Mesenchymal stem cell (in vitro differentiated cells and primary cell): ENCODE results near the gene SF3A1.

Source experiments
- DNase-seq: peaks from one replicate; pipeline ENCODE4 v3.0.0-alpha.2; 2013
- H2AFZ ChIP-seq: one replicate; pipeline ENCODE4 v1.6.1; 2013; ENCODE audit warnings: low read depth, mild to moderate bottlenecking, control low read depth, inconsistent platforms, low read length, moderate library complexity
- H2AK5ac ChIP-seq: 2 replicates; pipeline ENCODE4 v1.6.1; 2013; ENCODE audit warnings: low read length, moderate library complexity, mild to moderate bottlenecking, inconsistent platforms; ENCODE audit not compliant: severe bottlenecking
- H2BK120ac ChIP-seq: one replicate; pipeline ENCODE4 v1.6.1; 2013; ENCODE audit warnings: low read depth, mild to moderate bottlenecking, inconsistent platforms, low read length, moderate library complexity
- H2BK12ac ChIP-seq, 2 experiments: one replicate each; pipeline ENCODE4 v1.6.1; 2013; ENCODE audit warnings: inconsistent platforms in 2 of 2, low read length in 2 of 2, mild to moderate bottlenecking in 2 of 2, moderate library complexity in 2 of 2, control low read depth in 1 of 2
- H2BK15ac ChIP-seq: one replicate; pipeline ENCODE4 v1.6.1; 2013; ENCODE audit warnings: mild to moderate bottlenecking, low read depth, inconsistent platforms; ENCODE audit not compliant: poor library complexity, severe bottlenecking
- H2BK5ac ChIP-seq: 2 replicates; pipeline ENCODE4 v1.6.1; 2013; ENCODE audit warnings: low read depth, mild to moderate bottlenecking, low read length, control low read depth, inconsistent platforms; ENCODE audit not compliant: poor library complexity, severe bottlenecking
- H3K14ac ChIP-seq, 2 experiments: one replicate each; pipeline ENCODE4 v1.6.1; 2013; ENCODE audit warnings: inconsistent platforms in 2 of 2, low read length in 2 of 2, control low read depth in 1 of 2, mild to moderate bottlenecking in 1 of 2, moderate library complexity in 1 of 2
- H3K18ac ChIP-seq, 2 experiments: one replicate each; pipeline ENCODE4 v1.6.1; 2013; ENCODE audit warnings: inconsistent platforms in 2 of 2, low read length in 2 of 2, control low read depth in 1 of 2, low read depth in 1 of 2, mild to moderate bottlenecking in 1 of 2
- H3K23ac ChIP-seq, 2 experiments: one replicate each; pipeline ENCODE4 v1.6.1; 2013; ENCODE audit warnings: inconsistent platforms in 2 of 2, low read length in 2 of 2, mild to moderate bottlenecking in 2 of 2, moderate library complexity in 2 of 2, control low read depth in 1 of 2
- H3K27ac ChIP-seq: 2 replicates; pipeline ENCODE4 v1.5.1; 2013; ENCODE audit warnings: mild to moderate bottlenecking, moderate library complexity, low read length, control low read depth, inconsistent platforms; ENCODE audit not compliant: poor library complexity, severe bottlenecking
- H3K27me3 ChIP-seq, 2 experiments: 2 replicates each; pipeline versions ENCODE4 v1.6.1 to v1.7.0; 2013; ENCODE audit warnings: low read length in 2 of 2, mild to moderate bottlenecking in 2 of 2, moderate library complexity in 2 of 2, control low read depth in 1 of 2, inconsistent platforms in 1 of 2; ENCODE audit not compliant: control insufficient read depth in 1 of 2, insufficient read depth in 1 of 2
- H3K36me3 ChIP-seq, 2 experiments: 2 replicates each; pipeline versions ENCODE4 v1.6.1 to v1.7.0; 2013; ENCODE audit warnings: low read length in 2 of 2, control low read depth in 1 of 2, inconsistent platforms in 1 of 2, low read depth in 1 of 2, mild to moderate bottlenecking in 1 of 2; ENCODE audit not compliant: insufficient read depth in 2 of 2, control insufficient read depth in 1 of 2
- H3K4ac ChIP-seq, 2 experiments: one replicate each; pipeline ENCODE4 v1.6.1; 2013; ENCODE audit warnings: inconsistent platforms in 2 of 2, low read length in 2 of 2, mild to moderate bottlenecking in 2 of 2, moderate library complexity in 2 of 2, control low read depth in 1 of 2, low read depth in 1 of 2
- H3K4me1 ChIP-seq: 2 replicates; pipeline ENCODE4 v1.6.1; 2013; ENCODE audit warnings: low read depth, low read length, control low read depth; ENCODE audit not compliant: control insufficient read depth, insufficient read depth
- H3K4me2 ChIP-seq: 2 replicates; pipeline ENCODE4 v1.6.1; 2013; ENCODE audit warnings: low read length, mild to moderate bottlenecking, inconsistent platforms; ENCODE audit not compliant: poor library complexity, severe bottlenecking
- H3K4me3 ChIP-seq, 2 experiments: 2 replicates each; pipeline versions ENCODE4 v1.5.1 to v1.7.0; 2013; ENCODE audit warnings: low read length in 2 of 2, mild to moderate bottlenecking in 2 of 2, control low read depth in 1 of 2, low read depth in 1 of 2; ENCODE audit not compliant: insufficient read depth in 1 of 2
- H3K79me1 ChIP-seq: replicated peaks from 2 replicates; pipeline ENCODE4 v1.6.1; 2013; ENCODE audit warnings: mild to moderate bottlenecking, control low read depth, low read length, inconsistent platforms; ENCODE audit not compliant: poor library complexity, severe bottlenecking
- H3K9ac ChIP-seq: 2 replicates; pipeline ENCODE4 v1.7.0; 2013; ENCODE audit warnings: mild to moderate bottlenecking, low read length, moderate library complexity
- H3K9me3 ChIP-seq: 2 replicates; pipeline ENCODE4 v1.7.0; 2013; ENCODE audit warnings: mild to moderate bottlenecking, low read length; ENCODE audit not compliant: control insufficient read depth
- H4K8ac ChIP-seq: one replicate; pipeline ENCODE4 v1.6.1; 2013; ENCODE audit warnings: inconsistent platforms, mild to moderate bottlenecking, low read length, moderate library complexity
- H4K91ac ChIP-seq: one replicate; pipeline ENCODE4 v1.6.1; 2013; ENCODE audit warnings: mild to moderate bottlenecking, low read length, inconsistent platforms
- WGBS: methylation state at CpG from one replicate; pipeline ENCODE4 v1.1.7; 2013; ENCODE audit warnings: mixed read lengths; 5-methylcytosine and 5-hydroxymethylcytosine counted together

Gene SF3A1

DNA sequence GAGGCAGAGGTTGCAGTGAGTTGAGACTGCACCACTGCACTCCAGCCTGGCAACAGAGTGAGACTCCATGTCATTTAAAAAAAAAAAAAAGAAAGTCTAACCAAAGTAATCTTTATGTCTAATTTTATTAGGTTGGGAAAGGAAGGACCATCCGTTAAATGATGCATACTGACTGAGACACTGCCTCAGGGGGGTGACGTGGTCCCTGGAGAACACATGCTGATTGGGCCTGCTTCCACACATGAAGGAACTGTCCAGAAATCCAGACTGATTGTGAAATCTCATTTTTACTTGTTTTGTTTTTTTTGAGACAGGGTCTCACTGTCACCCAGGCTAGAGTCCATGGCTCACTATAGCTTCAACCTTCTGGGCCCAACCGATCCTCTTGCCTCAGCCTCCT is 5.5 kb downstream of the SF3A1 start:
- Histone ChIP-seq H3K27me3 (no peaks in the 10 kb centered on the region), H3K79me1 (peaks cover 28% of the 10 kb centered on the region), H3K14ac (no peak overlapping the region), H2AK5ac (no peak overlapping the region), H2BK15ac (no peak overlapping the region), H3K4me1 (peaks cover 7% of the 10 kb centered on the region), H2BK120ac (no peak overlapping the region), H2BK12ac (no peak overlapping the region), H3K36me3 (peaks cover 45 to 59% of the 10 kb centered on the region in 2 experiments), H2BK5ac (no peak overlapping the region), H4K8ac (no peak overlapping the region), H3K9me3 (no peaks in the 10 kb centered on the region), H3K4me2 (no peak overlapping the region), H3K27ac (no peak overlapping the region), H3K9ac (peak overlapping the region; percentile 6), H4K91ac (no peak overlapping the region), H3K4ac (no peak overlapping the region), H3K4me3 (no peak overlapping the region), H3K18ac (no peak overlapping the region), H3K23ac (no peak overlapping the region), H2AFZ (no peak overlapping the region)
- WGBS = 94% methylated on average over 3 of the region's 3 CpGs
- DNase-seq = no peak

DNA sequence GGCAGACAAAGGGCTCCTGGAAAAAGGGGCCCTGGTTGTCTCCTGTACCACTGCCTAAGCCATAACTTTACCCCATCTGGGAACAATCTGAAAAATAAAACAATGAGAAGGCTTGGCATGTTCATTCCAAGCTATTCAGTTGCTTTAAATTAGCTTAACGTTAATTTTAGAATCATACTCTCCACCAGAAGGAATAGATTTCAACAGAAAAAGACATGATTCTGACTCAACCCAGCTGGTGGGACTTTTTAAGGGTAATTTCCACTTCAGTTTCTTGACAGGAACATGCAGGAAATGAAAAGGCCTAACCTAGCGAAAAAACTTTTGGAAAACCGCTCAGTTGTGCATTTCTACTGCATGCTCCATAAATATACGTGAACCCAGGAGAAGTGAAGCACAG is 7.9 kb downstream of the SF3A1 start:
- no peak overlapping the region for H3K4me3 ChIP-seq
- peaks cover 41% of the 10 kb centered on the region for H3K79me1 ChIP-seq
- no peak overlapping the region for H4K91ac ChIP-seq
- H3K4ac ChIP-seq = no peak overlapping the region
- H2AFZ ChIP-seq = no peak overlapping the region
- no peak overlapping the region for H2BK120ac ChIP-seq
- no peak overlapping the region for H3K27ac ChIP-seq
- H3K4me1 ChIP-seq = peaks cover 2% of the 10 kb centered on the region
- H4K8ac ChIP-seq = no peak overlapping the region
- no peak overlapping the region for H2BK5ac ChIP-seq
- H3K14ac ChIP-seq = no peak overlapping the region
- H3K27me3 ChIP-seq = no peaks in the 10 kb centered on the region
- H3K4me2 ChIP-seq = no peak overlapping the region
- H3K18ac ChIP-seq = no peak overlapping the region
- WGBS = 96% methylated on average over 4 of the region's 4 CpGs
- peaks cover 60 to 76% of the 10 kb centered on the region in 2 experiments for H3K36me3 ChIP-seq
- DNase-seq = no peak
- H3K9me3 ChIP-seq = no peaks in the 10 kb centered on the region
- no peak overlapping the region for H2BK15ac ChIP-seq
- H3K23ac ChIP-seq = no peak overlapping the region
- peak overlapping the region; percentile 45 for H3K9ac ChIP-seq
- no peak overlapping the region for H2AK5ac ChIP-seq
- H2BK12ac ChIP-seq = no peak overlapping the region

DNA sequence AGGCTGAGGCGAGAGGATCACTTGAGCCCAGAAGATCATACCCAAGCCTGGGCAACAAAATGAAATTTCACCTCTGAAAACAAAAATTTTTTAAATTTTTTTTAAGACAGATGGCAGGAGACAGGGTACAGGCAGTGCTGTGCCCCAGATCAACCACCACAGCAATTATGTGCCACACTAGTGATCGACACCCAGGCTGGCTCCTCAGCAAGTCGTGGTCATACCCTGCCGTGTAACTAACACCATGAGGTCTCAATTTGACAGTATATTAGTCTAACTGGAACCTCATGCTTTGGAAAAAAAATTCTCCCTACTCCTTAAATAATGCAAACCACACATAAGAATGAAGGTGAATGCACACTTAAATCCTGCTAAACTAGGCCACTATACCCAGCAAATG is 8.3 kb downstream of the SF3A1 start:
- WGBS = 97% methylated on average over 4 of the region's 4 CpGs

DNA sequence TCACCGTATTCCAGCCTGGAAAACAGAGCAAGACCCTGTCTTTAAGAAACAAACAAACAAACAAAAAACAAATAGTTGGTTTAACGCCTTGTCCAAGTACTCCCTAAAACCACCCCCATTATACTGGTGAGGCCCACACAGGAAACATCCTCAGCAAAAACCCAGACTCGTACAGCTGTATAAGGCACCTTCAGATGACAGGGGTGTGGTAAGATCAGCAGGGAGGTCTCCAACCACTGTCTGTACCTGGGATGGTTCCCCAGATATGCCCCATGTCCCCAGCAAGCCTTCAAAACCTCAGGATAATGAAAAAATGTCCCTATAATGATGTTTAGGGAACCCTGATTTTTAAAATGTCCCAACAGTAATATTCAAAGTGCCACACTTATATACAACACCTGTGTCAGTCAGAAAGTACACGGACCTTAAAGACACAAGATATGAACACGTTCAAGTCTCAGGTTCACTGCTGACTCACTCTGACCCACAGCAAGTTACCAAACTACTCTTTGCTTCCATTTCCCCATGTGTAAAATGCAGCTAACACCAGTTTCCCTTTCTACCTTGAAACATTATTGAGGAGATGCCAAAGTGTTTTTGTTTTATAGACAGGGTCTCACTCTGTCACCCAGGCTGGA is 9.3 kb downstream of the SF3A1 start:
- no peak overlapping the region for H2BK5ac ChIP-seq
- over 99% methylated on average over 5 of the region's 5 CpGs for WGBS
- no peak overlapping the region for H3K4me3 ChIP-seq
- H4K8ac ChIP-seq = no peak overlapping the region
- no peak overlapping the region for H3K23ac ChIP-seq
- no peak for DNase-seq
- H3K27me3 ChIP-seq = no peaks in the 10 kb centered on the region
- H2AFZ ChIP-seq = no peak overlapping the region
- H3K14ac ChIP-seq = no peak overlapping the region
- no peak overlapping the region for H3K4ac ChIP-seq
- H2AK5ac ChIP-seq = no peak overlapping the region
- no peak overlapping the region for H2BK12ac ChIP-seq
- no peak overlapping the region for H3K9ac ChIP-seq
- H4K91ac ChIP-seq = no peak overlapping the region
- H2BK15ac ChIP-seq = no peak overlapping the region
- no peak overlapping the region for H3K27ac ChIP-seq
- no peaks in the 10 kb centered on the region for H3K9me3 ChIP-seq
- H3K4me2 ChIP-seq = no peak overlapping the region
- peaks cover 65 to 82% of the 10 kb centered on the region in 2 experiments for H3K36me3 ChIP-seq
- H3K4me1 ChIP-seq = peaks cover 2% of the 10 kb centered on the region
- H3K79me1 ChIP-seq = peaks cover 41% of the 10 kb centered on the region
- H3K18ac ChIP-seq = no peak overlapping the region
- no peak overlapping the region for H2BK120ac ChIP-seq

More for the DNA sequence above, 8.3 kb downstream of the SF3A1 start:
- H3K4me3 ChIP-seq = no peak overlapping the region
- H3K27ac ChIP-seq = no peak overlapping the region
- no peaks in the 10 kb centered on the region for H3K9me3 ChIP-seq
- no peak overlapping the region for H2BK15ac ChIP-seq
- H3K4ac ChIP-seq = no peak overlapping the region
- H2AFZ ChIP-seq = no peak overlapping the region
- H3K4me2 ChIP-seq = no peak overlapping the region
- H2BK120ac ChIP-seq = no peak overlapping the region
- H3K79me1 ChIP-seq = peaks cover 41% of the 10 kb centered on the region
- peaks cover 60 to 80% of the 10 kb centered on the region in 2 experiments for H3K36me3 ChIP-seq
- H4K8ac ChIP-seq = no peak overlapping the region
- H3K18ac ChIP-seq = no peak overlapping the region
- no peak overlapping the region for H4K91ac ChIP-seq
- no peak for DNase-seq
- H2BK5ac ChIP-seq = no peak overlapping the region
- H3K14ac ChIP-seq = no peak overlapping the region
- H3K27me3 ChIP-seq = no peaks in the 10 kb centered on the region
- peak overlapping the region; percentile 45 for H3K9ac ChIP-seq
- no peak overlapping the region for H3K23ac ChIP-seq
- H2AK5ac ChIP-seq = no peak overlapping the region
- peaks cover 2% of the 10 kb centered on the region for H3K4me1 ChIP-seq
- H2BK12ac ChIP-seq = no peak overlapping the region
